Ecto neural progenitor cell (in vitro differentiated cells): ENCODE measurements around the gene AGAP1.

Source experiments
- DNase-seq: peaks from one replicate; pipeline ENCODE4 v3.0.0-alpha.2; 2018; ENCODE audit warnings: low spot score

The AGAP1 gene

DNA sequence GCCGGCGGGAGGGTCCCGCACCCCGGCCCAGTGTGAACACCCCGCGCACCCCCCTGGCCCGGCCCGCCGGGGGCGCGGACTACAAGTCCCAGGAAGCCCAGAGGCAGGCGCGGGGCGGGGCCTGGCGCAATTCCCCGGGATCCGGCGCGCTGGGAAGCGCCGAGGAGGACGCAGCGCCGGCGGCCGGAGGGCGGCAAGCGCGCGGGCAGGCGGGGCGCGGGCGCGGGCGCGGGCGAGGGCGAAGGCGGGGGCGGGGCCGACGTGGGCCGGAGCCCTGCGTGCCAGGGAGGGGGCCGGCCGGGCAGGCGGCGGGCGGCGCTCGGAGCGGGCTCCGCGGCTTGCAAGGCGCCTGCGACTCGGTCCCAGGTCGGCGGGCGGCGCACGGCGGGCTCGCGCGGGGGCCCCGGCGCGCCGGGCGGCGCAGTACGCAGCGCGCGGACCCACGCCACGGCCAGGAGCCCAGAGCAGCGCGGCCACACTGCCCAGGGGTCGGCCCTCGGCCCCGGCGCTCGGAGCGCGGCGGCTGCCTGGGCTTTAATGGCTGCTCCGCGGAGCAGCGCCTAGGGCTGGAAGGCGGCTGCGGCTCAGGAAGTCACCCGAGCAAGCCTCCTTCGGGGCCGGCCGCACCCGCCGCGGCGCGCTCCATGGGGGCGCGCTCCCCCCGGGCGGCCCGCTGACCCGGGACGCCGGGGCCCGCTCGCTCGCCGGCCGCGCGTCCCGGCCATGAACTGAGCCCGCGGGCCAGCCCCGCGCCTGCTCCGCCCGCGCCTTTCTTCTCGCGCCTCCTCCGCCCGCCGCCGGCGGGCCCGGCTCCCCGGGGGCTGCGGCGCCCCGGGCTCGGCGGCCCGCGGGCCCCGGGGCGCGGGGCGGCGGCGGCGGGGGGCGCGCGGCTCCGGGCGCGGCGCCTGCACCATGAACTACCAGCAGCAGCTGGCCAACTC lies at the start of gene AGAP1:
AGAP1 (plus strand) TSS at position 269 of the 941 bp plus-strand sequence.
- DNase-seq: peak; percentile 93

DNA sequence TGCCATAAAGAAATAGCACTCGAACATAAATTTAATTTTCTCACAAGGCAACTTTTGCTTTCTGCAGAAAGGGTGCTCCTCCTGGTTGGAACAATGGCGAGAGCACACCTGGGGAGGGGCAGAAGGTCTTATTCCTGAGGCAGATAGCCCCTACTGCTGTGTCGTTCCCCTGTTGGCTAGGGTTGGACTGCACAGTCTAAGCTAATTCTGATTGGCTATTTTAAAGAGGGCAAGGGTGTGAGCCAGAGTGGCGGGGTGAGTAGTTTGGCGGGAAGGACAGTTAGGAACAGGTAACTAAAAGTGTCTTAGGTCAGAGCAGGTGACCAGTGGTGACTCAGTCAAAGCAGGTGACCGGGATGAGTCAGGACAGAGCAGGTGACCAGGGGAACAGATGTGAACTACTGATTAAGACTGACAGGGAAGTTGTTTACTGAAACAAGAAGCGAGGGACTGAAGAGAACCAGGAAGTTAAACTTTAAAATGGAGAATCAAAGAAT lies 49.7 kb upstream of the AGAP1 start:
- DNase-seq: no peak

DNA sequence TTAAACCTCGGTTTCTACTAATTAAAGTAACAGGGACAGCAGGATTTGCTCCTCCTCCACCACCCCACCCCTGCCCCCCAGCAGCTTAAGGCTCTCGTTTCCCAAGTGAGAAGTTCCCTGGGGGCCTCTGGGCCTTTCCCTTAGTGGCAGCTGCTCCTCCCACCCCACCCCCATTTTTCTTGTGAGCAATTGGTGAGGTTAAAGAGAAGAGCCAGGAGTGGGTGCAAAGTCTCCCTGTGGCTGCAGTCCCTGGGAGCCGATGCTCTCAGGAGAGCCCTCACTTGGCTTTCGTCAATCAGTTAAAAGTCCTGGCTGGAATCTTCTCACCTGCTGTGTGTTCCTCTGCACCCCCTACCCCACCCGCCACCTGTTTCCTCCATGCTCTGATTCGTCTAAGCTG lies 48.7 kb upstream of the AGAP1 start:
- DNase-seq: no peak

DNA sequence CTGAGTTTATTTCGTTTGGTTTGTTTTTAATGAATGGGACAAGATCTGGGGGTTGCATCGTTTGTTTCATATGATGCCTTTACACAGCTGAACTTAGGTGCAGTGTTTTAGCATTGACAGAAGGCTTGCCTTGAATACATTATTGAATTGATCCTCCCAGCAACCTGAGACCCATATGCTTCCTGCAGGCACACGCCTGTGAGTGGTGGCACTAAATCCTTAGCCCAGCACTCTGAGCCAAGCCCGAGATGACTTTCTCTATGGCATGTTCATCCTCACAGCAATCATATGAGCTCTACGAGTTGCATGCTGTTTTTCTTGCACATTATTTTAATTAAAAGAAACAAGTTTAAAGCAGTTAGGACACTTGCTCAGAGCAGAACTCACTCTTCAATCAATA lies 47.8 kb upstream of the AGAP1 start:
- no peak for DNase-seq

DNA sequence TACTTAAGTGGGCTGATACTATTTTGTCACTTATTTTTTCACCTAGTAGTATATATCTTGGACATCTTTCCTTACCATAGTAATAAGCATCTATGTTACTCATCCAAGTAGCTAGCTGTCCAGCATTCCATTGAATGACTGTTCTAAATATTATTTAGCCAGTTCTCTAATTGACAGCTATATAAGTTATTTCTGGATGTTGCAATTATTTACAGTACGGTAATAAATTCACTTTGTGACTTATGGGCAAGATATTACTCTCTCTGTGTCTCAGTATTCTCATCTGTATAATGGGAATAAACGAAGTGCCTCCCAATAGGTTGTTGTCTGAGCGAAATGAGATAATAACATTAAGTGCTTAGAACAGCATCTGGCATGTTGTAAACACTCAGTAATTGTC lies 46.6 kb upstream of the AGAP1 start:
- no peak for DNase-seq

DNA sequence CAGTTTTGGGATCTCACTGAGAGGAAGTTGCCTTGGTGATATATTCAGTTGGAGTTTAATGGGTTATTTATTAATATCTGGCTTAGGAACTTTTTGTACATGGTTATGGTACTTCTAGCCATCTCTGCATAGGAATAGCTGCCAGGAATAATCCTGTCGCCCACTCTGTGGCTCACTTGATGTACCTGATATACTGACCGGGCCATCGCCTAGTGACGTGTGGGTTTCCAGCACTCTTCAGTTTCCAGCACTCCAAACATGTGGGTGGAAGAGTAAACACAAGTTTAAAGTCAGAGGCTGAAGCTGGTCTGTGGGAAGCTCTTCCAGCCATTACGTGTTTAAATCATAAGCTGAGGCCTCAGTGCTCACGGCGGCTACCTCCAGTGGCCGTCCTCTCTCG lies 44.3 kb upstream of the AGAP1 start:
- no peak for DNase-seq

DNA sequence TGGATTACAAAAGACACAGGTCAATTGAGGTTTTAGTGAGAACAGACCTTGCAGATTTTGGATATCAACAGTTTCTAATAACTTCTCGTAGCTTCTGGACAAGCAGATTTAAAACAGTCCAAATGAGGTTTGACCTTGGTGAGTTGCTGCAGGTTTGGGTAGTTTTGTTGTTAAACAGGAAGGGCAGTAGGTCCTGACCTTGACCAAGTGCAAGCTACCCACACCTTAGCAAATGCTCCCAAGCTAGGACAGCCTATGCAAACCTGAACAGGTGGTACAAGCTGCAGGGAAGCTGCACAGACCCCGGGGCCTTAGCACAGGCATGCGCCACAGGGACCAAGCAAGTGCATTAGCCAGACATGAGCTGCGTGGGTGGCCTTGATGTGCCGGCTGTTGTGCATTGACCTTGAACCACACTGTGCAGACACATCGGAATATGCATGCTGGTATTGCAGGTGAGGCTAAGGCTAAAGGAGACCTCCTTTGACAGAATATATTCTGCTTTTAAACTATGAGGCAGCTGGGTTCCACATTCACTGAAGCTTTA lies 40.2 kb upstream of the AGAP1 start:
- no peak for DNase-seq

DNA sequence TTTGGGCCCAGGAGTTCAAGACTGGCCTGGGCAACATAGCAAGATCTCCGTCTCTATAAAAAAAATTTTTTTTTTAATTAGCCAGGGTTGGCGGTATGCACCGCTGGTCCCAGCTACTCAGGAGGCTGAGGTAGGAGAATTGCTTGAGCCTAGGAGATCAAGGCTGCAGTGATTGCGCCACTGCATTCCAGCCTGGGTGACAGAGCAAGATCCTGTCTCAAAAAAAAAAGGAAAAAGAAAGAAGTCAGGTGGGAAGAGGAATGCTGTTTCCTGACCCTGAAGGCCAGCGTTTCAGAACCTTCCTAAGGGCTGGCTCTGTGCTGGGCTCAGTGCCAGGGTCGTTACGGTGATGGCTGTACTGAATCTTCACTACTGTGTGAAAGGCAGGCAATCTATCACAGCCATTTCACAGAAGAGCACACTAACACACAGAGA lies 35.0 kb upstream of the AGAP1 start:
- DNase-seq: no peak

DNA sequence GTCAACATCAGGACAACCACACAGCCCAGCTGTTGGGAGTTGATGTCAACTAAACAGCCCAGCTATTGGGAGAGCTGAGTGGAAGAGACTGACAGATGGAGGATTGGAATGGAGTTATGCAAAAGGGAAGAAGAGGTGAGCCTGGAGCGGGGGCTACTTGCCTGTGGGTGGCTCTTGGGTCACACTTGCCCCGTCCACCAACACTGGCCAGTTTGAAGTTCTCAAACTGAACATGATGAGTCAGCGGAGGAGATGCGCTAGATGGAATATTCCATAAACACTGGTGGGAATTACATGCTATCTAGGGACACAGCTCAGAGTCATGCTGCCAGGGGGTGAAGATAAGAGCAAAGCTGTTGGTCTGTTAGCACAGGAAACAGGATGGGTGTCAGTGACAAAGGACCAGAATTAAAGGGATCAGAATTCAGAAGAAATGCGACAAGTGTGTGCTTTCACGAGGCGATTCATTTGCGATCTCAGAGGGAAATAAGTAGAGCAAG lies 33.2 kb upstream of the AGAP1 start:
- no peak for DNase-seq

DNA sequence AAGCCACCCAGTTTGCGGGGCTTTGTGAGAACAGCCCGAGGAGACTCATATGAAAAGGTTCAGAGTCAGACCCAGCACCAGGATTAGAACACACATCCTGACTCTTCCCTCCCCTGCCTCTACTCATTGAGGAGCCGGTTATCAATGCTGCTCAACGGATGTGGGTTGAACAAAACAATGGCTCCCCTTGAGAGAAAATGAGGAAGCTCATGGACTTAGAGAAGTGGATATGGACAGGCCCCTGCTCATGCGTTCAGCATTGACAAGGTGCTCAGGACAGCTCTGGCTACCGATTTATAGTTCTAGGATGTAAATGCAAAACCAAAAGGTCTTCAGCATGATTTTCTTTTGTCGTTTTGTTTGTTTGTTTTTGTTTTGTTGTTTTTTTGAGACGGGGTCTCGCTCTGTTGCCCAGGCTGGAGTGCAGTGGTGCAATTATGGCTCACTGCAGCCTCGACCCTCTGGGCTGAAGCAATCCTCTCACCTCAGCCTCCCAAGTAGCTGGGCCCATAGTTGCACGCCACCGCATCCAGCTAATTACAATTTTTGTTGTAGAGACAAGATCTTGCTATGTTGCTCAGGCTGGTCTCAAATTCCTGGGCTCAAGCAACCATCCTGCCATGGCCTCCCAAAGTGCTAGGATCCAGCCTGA lies 32.0 kb upstream of the AGAP1 start:
- no peak for DNase-seq

DNA sequence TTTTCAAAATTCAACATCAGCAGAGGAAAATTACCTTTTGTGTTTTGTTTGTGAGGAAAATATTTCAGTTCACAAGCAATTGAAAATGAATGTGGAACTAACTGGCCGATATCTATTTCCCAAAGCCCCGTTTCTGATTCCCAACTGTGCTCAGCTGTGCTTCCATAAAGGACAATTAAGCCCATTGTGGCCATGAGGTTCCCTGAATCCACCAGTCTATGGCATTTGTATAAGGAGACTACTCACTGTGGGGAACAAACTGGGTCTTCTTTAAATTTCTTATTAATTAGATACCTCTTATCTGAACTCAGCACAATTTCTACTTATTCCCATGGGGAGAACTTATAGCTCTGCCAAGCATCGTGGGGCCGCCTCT lies 31.4 kb upstream of the AGAP1 start:
- no peak for DNase-seq

DNA sequence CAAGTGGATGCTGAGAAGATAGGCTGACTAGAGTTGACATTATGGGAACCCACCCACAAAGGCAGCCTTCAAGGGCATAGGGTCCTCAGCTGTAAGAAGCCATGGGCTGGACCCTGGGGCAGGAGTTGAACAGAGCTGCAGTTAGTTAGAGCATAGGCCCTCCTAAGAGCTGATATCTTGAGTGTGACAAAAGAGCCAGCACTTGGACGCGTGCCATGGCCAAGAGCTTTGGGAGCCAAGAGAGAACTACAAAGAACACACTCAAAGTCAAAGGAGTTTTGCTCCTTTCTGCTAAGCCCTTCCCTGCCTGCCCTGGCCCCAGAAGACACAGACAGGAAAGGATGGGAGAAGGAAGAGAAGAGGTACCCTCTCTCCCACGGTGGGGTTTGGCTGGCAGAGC lies 29.9 kb upstream of the AGAP1 start:
- no peak for DNase-seq

DNA sequence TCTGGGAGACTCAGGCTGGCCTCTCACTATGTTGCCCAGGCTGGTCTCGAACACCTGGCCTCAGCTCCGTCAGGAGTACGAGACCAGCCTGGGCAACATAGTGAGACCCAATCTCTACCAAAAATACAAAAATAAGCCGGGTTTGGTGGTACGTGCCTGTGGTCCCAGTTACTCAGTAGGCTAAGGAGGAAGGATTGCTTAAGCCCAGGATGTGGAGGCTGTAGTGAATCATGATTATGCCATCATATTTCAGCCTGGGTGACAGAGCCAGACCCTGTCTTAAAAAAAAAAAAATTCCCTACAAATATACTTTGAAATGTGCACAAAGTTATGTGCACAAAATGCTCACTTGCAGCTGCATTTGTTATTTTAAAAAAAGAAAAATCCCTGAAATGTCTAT lies 26.3 kb upstream of the AGAP1 start:
- DNase-seq: no peak

DNA sequence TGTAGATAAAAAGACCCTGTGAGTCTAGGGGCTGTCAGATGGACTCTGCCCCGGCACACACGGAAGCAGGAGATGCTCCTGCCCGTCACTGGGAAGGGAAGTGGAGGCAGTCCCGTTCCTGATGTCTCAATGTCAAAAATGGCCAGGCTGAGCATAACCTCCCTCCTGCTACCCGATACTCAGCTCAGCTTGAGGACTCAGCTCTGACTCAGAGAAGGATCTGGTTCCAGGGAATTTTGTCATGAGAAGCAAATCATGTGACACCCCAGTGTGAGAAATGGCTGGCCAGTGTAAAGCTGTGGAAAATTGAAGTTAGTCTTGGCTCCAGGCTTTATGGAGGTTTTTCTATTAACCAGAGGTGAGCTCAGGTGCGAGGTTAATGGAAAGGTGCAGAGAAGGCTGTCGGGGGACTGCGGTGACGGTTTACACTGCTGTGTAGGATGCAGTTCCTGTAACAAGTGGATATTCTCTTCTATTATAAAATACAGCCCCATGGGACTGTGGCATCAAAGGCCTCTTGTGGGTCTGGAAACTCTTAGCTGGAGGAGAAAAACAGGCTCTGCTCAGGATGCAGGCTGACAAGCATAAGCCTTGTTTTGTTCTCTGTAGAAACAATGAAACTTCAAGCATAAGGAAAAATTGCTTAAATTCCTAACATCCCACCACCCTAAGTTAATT lies 24.7 kb upstream of the AGAP1 start:
- no peak for DNase-seq

DNA sequence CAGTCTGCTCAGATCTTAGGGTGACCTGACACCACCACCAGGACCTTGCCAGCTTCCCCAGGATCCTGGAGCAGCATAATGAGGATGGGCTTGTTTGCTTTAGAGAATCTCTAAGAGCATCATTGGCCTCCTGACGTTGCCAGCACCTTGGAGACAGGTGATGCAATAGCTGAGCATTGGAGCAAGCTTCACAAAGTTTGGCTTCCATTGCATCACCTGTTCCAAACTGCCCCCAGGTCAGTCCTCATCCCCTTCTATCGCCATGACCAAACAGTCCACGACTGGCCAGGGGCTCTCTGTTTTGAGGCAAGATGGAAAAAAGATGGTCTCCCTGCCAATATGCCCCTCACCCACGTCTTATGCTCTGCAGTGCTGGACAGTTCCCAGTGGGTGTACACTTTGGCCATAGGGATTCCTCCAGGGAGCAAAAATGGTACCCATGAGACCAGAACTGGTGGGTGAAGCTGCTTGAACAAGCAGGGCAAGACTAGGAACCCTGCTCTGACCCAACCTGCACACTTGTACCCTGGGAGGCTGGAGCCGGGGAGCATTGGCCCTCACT lies 22.6 kb upstream of the AGAP1 start:
- DNase-seq: no peak

DNA sequence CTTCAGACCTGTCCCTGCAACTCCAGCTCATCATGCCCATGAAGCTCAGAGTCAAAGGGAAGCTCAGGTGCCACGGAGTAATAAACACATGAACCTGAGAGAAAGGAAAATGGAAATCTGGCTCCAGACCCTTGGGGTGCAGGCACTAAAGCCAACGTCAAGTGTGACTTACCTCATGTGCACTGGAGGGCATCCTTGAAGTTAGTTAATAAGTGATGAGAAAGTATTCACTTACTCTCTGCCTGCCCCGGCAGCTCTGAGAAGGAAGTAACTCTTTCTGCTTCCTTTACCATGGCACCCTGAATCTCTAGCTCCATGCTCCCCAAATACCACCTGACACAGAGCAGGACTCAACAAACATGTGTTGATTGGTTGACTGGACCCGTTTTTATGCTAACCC lies 21.4 kb upstream of the AGAP1 start:
- no peak for DNase-seq

DNA sequence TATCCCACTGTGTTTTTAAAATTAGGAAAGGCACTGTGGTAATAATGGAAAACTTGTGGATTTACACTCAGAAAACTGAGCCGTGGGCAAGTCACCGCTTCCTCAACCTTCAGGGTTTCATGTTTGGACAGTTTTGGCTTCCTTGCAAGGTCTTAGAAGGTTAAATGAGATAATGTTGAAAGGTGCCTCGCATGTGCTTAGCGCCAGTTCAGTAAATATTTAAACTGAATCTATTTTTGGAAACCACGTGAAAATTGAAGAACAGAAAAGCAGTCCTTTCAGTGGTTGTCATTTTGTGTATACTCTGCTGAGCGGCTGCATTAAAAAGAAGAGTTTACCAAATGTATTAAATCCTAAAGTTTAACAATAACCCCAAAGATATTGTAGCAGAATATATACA lies 15.2 kb upstream of the AGAP1 start:
- DNase-seq: no peak

DNA sequence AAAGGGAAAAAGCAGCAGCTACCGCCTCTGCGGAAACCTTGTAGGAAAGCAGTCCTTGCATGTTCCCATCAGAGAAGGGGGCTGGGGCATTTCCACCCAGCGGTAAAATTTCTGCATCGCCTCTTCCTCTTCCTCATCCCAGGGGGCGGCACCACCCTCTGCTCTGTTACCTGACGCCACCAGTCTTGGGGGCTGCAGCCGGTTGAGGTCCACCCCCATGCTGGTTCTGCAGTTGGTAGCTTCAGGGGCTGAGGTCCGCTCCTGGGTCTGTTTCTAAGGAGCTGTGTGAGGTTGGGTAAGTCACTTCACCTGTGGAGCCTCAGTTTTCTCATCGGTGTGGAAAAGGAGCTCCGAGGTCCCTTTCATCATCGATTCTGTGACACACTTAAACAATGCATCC lies 14.2 kb upstream of the AGAP1 start:
- DNase-seq: no peak

DNA sequence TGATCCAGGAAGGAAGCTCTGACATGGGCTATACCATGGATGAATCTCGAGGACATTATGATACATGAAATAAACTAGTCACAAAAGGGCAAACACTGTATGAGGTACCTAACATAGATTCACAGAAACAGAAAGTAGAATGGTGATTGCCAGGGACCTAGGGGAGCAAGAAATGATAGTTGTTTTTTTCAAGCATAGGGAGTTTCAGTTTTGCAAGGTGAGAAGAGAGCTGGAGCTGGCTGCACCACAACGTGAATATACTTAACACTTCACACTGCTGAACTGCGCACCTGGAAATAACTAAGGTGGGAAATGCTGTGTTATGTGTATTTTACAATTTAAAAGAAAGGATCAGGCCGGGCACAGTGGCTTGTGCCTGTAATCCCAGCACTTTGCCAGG lies 13.2 kb upstream of the AGAP1 start:
- DNase-seq: no peak

DNA sequence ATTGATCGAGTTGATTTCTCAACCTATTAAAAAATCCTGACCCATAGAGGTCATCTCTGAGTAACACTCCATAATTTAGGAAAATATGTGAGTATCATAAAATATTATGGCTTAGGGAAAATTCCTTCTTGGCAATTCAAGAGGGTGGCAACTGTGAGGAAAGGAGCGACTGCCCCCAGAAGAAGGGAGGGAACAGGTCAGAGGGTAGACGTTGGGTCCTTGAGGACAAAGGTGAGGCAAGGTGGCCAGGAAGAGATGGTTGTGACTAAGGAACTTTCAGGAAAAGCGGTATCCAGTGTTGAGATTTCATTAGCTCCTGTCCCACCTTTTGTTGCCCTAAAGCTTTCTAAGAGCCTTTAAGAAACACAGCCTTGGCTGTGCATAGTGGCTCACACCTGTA lies 10.5 kb upstream of the AGAP1 start:
- DNase-seq: no peak

DNA sequence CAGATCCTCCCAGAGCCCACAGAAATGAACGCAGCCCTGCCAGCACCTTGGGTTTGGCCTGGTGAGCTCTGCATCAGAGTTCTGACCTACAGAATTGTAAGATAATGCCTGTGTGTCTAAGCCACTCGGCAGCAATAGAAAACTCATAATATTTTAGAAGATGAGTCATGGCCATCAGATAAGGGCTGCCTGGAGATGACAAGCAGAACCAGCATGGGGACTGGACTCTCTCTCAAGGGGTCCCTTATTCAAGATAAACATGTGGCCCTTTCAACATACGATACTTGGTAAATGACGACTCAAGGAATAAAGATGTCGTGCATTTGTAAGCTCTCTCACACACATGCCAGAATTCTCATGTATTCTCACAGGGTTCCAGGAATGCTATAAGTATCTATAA lies 8.5 kb upstream of the AGAP1 start:
- DNase-seq: no peak

DNA sequence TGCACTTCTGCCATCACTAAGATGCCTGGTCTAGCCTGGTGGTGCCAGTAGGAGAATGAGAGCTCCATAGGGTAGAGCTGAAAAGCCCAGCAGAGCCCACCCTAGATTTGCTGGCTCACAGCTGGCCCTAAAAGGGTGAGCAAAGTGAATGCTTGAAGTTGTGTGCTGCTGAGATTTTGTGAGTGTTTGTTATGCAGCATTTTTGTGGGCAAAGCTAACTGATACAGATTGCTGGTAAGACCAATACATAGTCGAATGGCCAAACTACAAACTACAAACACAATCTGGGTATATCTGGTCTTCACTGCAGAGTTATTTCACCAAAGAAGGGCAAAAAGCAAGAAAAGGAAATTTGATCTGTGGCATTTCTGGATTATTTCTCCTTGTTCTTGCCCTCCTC lies 7.1 kb upstream of the AGAP1 start:
- DNase-seq: no peak
